Stimulated activated naive CD8-positive, alpha-beta T cell treated with anti-CD3 and anti-CD28 coated beads, Interleukin-15, amount 100 ng/mL, for 72 hours (primary cell): ENCODE measurements around the gene HNRNPA2B1.
"Not testable (repeated sequence)": the region's sequence is repeated elsewhere in the genome, so short reads cannot be mapped to it uniquely, and the experiment has no call there.

Experiments used
- ATAC-seq: fragments of 150-1000 bp; cut with Tn5 transposase; 2 replicates; pipeline ENCODE4 v1.10.0; 2021; ENCODE audit warnings: mild to moderate bottlenecking, moderate library complexity
- DNase-seq, 2 donors: peaks; one replicate each; pipeline ENCODE4 v3.0.0; 2021 to 2022
- H3K27ac Mint-ChIP-seq, 2 donors: one replicate each; pipeline ENCODE4 v1.8.0; 2022; ENCODE audit warnings: mild to moderate bottlenecking in 2 of 2, mixed read lengths in 2 of 2, moderate library complexity in 2 of 2
- H3K27me3 Mint-ChIP-seq: one replicate; pipeline ENCODE4 v1.8.0; 2022; ENCODE audit warnings: mixed read lengths
- H3K4me1 Mint-ChIP-seq: one replicate; pipeline ENCODE4 v1.8.0; 2022; ENCODE audit warnings: mild to moderate bottlenecking, mixed read lengths
- H3K4me3 Mint-ChIP-seq, 2 donors: one replicate each; pipeline ENCODE4 v1.8.0; 2022; ENCODE audit warnings: mild to moderate bottlenecking in 2 of 2, mixed read lengths in 2 of 2, moderate library complexity in 1 of 2
- H3K9me3 Mint-ChIP-seq, 2 donors: one replicate each; pipeline ENCODE4 v1.8.0; 2022; ENCODE audit warnings: mixed read lengths in 2 of 2

Gene HNRNPA2B1

GRCh38 chr7:26151096-26151495 lies 49.5 kb downstream of the HNRNPA2B1 start:
- ATAC-seq (peak; percentile 19), DNase-seq (peak in 1 of 2 donors; percentile 30)
- Mint-ChIP-seq H3K4me1 (peaks cover 41% of the 10 kb centered on the region), H3K4me3 (peak overlapping the region; percentile 84 to 88), H3K27ac (peak overlapping the region; percentile 10 to 95), H3K27me3 (no peaks in the 10 kb centered on the region), H3K9me3 (no peaks in the 10 kb centered on the region)

- no peak for ATAC-seq
- Mint-ChIP-seq H3K4me3 (no peak overlapping the region), H3K4me1 (peaks cover 25% of the 10 kb centered on the region), H3K9me3 (no peaks in the 10 kb centered on the region), H3K27ac (no peak overlapping the region), H3K27me3 (no peaks in the 10 kb centered on the region)
- no peak for DNase-seq
Measured at GRCh38 chr7:26149391-26149977, 51.1 kb downstream of the HNRNPA2B1 start.

GRCh38 chr7:26148307-26148700 lies 52.2 kb downstream of the HNRNPA2B1 start:
- H3K27ac Mint-ChIP-seq, ATAC-seq, H3K9me3 Mint-ChIP-seq, H3K4me3 Mint-ChIP-seq, DNase-seq, H3K27me3 Mint-ChIP-seq: not testable (repeated sequence)
- H3K4me1 Mint-ChIP-seq: peaks cover 17% of the 10 kb centered on the region

- DNase-seq, H3K27me3 Mint-ChIP-seq, ATAC-seq, H3K27ac Mint-ChIP-seq, H3K9me3 Mint-ChIP-seq, H3K4me3 Mint-ChIP-seq: not testable (repeated sequence)
- H3K4me1 Mint-ChIP-seq: peaks cover 17% of the 10 kb centered on the region
Measured at GRCh38 chr7:26147646-26148306, 52.8 kb downstream of the HNRNPA2B1 start.

GRCh38 chr7:26147030-26147429 lies 53.5 kb downstream of the HNRNPA2B1 start:
- H3K4me1 Mint-ChIP-seq: peaks cover 16% of the 10 kb centered on the region
- ATAC-seq: no peak
- H3K27ac Mint-ChIP-seq: no peak overlapping the region
- DNase-seq: no peak
- no peaks in the 10 kb centered on the region for H3K27me3 Mint-ChIP-seq
- H3K4me3 Mint-ChIP-seq: no peak overlapping the region
- H3K9me3 Mint-ChIP-seq: no peaks in the 10 kb centered on the region

GRCh38 chr7:26145238-26145637 lies 55.3 kb downstream of the HNRNPA2B1 start:
- H3K27me3 Mint-ChIP-seq: no peaks in the 10 kb centered on the region
- DNase-seq (no peak), ATAC-seq (no peak)
- no peak overlapping the region for H3K27ac Mint-ChIP-seq
- no peaks in the 10 kb centered on the region for H3K4me1 Mint-ChIP-seq
- no peaks in the 10 kb centered on the region for H3K9me3 Mint-ChIP-seq
- H3K4me3 Mint-ChIP-seq: no peak overlapping the region

GRCh38 chr7:26144184-26145080 lies 56.1 kb downstream of the HNRNPA2B1 start:
- no peak for ATAC-seq

GRCh38 chr7:26143298-26144048 lies 57.1 kb downstream of the HNRNPA2B1 start:
- ATAC-seq (no peak), DNase-seq (no peak)
- Mint-ChIP-seq H3K9me3 (no peaks in the 10 kb centered on the region), H3K4me3 (no peak overlapping the region), H3K27me3 (no peaks in the 10 kb centered on the region), H3K4me1 (no peaks in the 10 kb centered on the region), H3K27ac (peak overlapping the region in 1 of 2 donors; percentile 81)

More at GRCh38 chr7:26144184-26145080, 56.1 kb downstream of the HNRNPA2B1 start:
- H3K4me1 Mint-ChIP-seq: no peaks in the 10 kb centered on the region
- H3K4me3 Mint-ChIP-seq: no peak overlapping the region
- no peaks in the 10 kb centered on the region for H3K9me3 Mint-ChIP-seq
- no peak overlapping the region for H3K27ac Mint-ChIP-seq
- no peak for DNase-seq
- no peaks in the 10 kb centered on the region for H3K27me3 Mint-ChIP-seq

GRCh38 chr7:26141077-26141476 lies 59.5 kb downstream of the HNRNPA2B1 start:
- H3K27ac Mint-ChIP-seq: no peak overlapping the region

GRCh38 chr7:26140380-26140779 lies 60.2 kb downstream of the HNRNPA2B1 start:
- Mint-ChIP-seq H3K4me3 (no peak overlapping the region), H3K9me3 (no peaks in the 10 kb centered on the region), H3K27me3 (no peaks in the 10 kb centered on the region), H3K4me1 (no peaks in the 10 kb centered on the region), H3K27ac (no peak overlapping the region)
- DNase-seq (no peak), ATAC-seq (no peak)

More at GRCh38 chr7:26141077-26141476, 59.5 kb downstream of the HNRNPA2B1 start:
- no peak for DNase-seq
- Mint-ChIP-seq H3K4me1 (no peaks in the 10 kb centered on the region), H3K4me3 (no peak overlapping the region), H3K9me3 (no peaks in the 10 kb centered on the region), H3K27me3 (no peaks in the 10 kb centered on the region)
- no peak for ATAC-seq
